Activated CD8-positive, alpha-beta memory T cell treated with anti-CD3 and anti-CD28 coated beads, Interleukin-2, amount 50 U/mL, for 48 hours (primary cell): ENCODE results near the gene MRTFB.

ENCODE experiments used
- DNase-seq: peaks from one replicate; pipeline ENCODE4 v3.0.0-alpha.2; 2020

MRTFB gene

DNA sequence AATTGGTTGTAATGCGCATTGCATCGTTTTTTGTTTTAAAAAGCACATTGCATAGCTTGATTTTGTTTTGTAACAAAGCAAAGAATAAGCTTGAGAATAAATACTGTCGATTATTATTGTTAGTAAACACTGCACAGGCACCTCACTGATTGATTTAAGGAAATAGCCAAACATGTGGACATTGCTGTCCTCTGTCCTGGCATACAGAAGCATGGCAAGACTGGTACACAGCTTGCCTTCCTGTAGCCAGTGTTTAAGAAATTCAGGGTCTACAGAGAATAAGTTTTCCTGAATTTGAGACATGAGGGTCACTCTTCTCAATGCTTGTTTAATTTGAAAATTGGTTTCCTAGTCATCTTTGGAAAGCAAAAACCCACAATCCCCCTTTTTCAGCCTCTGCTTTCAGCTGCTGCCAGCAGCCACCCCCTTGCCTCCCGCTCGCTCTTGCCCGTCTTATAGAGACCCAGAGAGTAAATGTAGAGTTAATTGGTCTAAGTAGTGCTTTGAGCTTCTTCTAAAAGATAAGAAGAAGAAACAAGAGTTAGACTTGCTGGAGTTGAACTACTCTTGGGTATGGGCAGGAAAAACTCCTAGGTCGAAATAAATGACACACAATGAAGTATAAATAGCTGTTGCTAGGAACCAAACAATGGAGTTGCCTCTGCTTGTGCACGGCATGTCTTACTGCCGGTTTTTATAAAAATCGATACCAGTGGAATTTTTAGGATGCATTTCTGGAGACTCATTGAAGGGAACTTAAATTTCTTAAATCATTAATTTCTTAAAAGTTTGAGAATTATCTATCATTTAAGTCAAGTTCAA is 116.6 kb downstream of the MRTFB start:
- no peak for DNase-seq

DNA sequence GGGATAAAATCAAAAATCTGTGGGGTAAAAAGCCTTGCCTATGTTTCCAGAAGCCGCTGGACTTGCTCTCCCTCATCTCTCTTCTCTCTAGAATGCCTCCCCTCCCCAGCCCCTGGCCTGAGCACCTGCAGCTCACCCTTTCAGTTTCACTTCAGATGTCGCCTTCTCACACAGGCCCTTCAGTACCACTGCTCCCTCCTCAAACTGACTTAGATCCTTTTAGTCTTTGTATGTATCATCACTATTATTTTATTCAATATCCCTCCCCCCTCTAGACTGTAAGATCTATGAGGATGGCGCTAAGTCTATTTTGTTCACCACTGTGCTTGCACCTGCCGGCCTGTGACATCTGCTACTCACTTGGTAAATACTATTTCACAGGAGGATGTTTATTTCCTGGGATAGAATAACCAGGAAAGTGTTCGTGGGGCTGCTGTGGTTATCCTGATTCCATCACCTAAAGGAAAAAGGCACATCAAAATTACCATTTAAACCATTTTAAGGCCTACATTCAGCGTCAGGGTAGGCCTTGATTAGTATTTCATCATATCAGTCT is 122.3 kb downstream of the MRTFB start:
- DNase-seq: no peak

DNA sequence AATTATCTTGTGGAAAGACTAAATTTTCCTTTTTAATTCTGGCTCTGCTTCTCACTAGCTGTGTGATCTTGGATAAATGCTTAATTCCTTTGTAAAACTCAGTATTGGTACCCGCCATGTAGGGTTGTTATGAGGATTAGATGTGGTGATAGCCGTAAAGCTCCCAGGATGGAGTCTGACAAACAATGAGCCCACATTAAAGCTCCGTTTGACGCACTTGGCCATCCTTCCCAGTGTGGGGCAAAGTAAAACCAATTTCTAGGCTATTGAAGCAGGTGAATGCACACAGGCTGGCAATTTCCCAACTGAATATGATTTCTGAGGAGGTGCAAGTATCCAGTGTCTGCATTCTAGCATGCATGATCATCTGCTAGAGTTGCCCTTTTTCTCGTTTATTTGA is 123.6 kb downstream of the MRTFB start:
- DNase-seq: no peak

DNA sequence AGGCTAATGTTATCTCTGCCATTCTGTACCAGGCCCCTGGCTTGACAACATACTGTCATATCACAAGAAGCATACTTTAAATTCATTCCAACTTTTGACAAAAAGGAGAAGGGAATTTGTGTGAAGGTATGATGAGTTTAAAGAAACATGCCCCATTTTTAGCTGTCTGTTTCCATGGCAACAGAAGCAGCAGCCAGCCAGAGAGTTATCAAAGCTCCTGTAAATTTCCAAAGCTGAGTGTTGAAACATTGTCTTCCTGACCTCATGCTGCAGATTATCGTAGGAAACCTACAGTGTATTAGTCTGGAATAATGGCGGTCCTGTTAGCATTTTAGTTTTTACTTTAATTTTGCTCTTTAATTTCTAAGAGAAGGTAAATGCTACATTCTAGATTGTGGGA is 124.9 kb downstream of the MRTFB start:
- DNase-seq: no peak

DNA sequence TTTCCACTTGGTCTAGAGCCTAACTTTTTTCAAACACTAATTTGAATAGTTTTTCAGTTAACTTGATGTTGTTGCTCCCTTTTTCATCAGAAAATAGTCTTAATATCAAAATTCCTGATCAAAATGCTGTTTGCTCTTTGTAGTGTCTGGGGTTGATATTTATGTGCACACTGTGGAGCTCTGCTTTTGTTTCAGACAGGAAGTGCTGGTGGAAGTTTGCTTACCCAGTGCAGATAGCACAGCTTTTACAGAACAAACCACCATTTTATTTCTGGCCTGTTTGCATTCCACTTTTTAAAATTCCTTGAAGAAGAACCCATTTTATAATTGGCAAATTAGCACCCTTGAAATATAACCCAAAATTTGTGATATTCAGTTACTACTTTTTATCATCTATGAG is 125.4 kb downstream of the MRTFB start:
- no peak for DNase-seq

DNA sequence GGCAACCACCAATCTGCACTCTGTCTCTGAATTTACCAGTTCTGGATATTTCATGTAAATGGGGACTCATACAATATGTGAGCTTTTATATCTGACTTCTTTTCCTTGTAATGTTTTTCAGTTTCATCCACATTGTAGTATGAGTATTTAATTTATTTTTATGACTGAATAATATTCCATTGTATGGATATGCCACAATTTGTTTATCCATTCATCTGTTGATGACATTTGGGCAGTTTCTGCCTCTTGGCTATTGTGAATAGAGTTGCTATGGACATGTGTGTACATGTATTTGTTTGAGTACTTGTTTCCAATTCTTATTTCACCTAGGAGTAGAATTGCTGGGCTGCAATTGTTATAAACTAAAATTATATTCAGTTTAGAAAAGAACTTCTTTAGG is 126.9 kb downstream of the MRTFB start:
- DNase-seq: no peak

DNA sequence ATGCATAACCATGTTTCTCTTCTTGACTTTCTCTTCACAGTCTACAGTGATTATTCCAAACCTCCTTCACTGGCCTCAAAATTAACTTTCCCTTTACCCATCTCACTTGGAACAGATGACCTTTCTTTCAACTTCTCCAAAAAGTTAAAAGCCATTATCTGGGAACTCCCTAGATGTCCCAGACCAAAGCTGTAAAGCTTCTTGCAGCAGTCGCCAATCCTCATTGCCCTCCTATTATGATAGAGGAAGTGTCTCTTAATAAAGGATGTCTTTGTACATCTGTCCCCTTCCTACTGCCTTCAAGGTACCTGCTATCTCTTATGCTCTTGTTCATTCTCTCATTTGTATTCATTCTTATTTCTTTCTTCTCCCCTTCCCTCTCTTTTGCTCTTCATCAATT is 127.5 kb downstream of the MRTFB start:
- no peak for DNase-seq

DNA sequence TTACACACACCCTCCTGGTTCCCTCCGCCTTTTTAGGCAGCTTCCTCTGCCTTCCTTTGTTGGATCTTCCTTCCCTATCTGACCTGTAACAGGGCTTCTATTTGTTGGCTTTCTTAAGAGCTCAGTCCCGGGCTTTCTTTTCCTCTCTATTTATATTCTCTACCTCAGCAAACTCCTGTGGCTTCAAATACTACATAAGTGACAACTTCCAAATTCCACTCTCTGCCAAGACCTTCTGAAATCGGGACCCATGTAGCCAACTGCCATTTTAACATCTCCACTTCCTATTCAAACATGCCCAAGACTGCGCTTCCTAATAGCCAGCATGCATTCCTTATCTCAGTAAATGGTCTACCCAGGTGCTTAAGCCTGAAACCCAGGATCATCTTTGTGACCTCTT is 128.1 kb downstream of the MRTFB start:
- no peak for DNase-seq

DNA sequence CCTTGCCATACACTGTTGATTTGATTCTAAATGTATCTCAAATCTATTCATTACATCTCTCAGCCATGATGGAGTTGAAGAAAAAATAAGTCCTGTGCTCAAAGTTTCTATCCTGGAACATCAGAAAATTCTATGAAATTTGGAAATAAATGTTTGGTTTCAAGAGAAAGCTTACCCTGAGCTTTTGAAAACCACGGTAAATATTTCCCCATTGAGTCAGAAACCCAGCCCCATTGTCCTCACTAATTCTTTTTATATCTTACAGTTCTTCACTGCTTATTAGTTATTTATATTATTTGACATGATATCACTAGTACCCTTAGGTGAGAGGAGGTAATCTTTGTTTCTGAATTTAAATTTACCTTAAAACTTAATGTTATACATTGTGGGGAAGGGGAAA is 128.5 kb downstream of the MRTFB start:
- no peak for DNase-seq

DNA sequence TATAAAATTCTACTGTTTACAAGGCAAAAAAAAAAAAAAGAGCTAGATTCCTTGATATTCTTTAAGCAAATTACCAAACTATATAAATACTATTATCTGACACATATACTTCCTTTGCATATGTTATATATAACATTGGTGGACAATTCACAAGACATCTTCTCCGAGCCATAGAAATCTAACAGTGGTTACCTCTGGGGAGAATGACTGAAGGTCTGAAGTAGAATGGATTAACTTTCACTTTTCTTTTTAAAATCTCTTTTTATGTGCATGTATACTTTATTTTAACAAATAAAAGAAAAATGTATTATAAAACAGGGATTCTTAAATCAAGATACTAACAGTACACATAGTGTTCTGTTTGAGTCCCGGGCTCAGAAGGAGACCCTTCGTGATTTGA is 131.0 kb downstream of the MRTFB start:
- DNase-seq: no peak

DNA sequence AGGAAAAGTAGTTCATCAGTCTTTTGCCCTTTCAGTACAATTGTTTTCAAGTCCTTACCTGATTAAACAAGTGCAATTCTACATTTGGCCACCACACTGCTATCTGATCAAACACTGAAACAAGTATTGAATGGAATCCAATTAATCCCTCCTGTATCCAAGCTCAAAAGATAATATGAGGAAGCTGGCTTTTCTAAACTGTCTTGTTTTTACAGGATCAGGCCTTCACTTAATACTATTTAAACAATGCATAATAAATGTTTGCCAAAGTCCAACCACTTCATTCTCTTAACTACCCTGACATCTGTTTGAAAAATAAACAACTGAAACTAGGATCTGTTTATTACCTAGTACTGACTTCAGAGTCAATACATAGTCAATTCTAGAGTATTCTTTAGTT is 131.6 kb downstream of the MRTFB start:
- no peak for DNase-seq

DNA sequence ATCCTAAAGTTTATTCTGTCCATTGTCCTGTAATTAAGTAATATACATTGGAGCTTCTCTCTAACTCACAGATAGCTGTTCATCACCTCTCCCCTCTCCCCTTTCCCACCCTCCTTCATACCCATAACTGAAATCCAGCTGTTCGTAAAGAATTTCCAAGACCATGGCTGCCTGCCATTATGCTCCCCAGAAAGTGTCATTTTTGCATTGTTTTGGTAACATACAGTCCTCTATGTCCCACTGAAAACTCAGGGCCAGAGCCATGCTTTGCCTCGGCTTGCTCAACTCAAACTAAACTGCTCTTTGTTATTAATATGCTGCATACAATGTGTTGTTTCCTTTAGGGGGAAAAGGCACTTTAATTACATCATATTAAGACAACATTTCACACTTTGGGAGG is 132.0 kb downstream of the MRTFB start:
- no peak for DNase-seq

DNA sequence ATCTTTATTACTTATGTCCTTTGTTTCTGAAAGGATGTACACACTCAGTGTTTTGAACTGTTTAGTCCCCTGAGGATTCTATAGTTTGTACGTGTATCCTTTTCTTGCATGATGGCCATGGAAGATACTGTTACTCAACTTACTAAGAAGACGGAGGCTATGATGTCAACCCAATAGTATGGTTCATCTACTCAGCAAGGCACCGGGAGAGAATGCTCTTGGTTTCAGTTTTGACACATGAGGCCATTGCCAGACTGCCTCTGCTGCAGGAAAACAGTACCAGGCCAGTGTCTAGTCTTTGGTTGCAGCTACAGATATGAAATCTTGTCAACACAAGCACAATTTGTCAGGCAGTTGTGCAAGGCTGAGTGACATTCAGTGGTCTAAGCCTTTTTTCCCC is 134.5 kb downstream of the MRTFB start:
- DNase-seq: no peak

DNA sequence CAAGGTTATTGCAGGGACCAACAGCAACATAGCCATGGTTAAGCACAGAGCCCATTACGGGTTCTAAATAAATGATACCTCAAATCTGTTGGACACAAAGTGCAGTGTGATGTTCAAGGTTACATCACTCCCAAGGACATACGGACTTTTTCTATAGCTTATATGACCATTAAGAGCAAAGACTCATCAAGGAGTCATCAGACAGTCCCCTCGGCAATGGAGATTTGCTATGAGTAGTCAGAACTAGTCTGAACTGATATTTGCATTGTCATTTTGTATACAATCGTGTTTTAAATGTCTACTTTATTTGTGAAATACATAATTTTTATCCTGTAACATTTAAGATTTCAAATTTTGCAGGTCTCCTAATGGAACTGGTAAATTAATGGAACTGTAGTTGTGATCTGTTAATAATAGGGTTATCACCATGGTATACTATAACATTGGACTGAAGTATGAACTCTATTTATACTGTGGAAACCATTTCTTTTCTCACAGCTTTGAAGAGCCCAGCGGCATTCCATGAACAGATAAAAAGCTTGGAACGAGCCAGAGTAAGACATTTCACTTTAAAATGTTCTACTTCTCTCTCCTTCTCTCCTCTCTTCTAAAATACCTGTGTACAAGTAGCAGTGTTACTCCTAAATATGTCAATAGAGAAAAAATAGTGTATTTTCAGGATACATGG is 140.9 kb downstream of the MRTFB start:
- DNase-seq: no peak

DNA sequence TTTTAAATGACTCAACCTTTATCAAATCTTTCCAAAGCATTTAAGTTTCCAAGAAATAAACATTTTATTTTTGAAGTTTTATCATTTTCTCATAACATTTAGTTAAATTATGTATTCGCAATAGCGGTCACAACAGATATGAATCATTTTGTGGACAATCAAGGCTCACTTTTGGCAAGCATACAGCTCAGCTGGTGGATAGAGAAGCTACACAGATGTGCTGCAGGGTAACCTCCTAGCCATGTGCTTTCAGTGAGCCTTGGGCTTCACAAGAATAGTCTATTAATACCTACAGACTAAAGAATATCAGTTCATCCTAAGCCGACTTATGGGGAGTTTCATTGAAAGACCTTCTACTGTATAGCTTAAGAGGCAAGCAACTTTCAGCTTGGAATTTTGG is 144.8 kb downstream of the MRTFB start:
- no peak for DNase-seq

DNA sequence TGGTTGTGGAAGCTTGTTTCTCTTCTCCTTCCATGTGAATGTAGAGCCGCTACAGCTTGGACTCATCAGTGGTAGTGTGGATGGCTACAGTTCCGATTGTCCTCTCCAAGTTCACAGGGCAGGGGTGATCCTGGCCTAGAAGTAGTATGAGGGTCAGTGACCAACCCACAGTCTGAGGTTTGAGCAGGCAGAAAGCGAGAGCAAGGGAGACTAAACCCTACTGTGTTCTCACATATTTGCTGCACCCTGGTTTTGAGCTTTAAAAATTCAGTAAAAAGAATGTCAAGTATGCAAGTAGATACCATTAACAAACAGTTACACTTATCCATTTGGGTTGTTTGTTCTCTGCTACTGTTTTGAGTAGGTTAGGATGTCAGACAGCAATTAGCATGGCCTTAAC is 148.9 kb downstream of the MRTFB start:
- no peak for DNase-seq

DNA sequence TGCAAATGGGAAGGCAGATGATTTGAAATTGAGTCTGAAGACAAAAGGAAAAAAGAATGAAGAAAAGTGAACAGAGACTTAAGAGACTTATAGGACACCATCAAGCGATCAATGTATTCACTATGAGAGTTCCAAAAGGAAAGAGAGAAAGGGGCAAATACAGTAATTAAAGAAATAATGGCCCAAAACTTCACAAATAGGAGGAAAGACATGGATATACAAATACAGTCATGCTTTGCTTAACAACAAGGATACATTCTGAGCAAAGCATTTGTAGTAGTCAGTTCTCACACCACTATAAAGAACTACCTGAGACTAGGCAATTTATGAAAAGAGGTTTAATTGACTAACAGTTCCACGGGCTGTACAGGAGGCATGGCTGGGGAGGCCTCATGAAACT is 152.5 kb downstream of the MRTFB start:
- DNase-seq: no peak

DNA sequence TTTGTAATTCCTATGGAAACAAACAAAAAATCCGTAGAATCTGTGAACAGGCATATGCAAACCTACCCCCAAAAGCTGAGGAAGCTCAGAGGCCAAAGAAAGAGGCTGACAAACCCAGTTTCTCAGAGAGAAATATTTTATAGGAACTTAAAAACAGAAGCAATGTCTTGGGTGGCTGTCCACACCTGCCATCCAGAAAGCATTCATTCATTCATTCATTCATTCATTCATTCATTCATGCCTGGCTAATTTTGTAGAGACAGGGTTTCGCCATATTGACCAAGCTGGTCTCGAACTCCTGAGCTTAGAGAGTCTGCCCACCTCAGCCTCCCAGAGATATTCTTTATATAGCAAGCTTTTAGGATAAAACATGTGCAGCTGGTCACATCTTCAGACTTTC is 154.3 kb downstream of the MRTFB start:
- no peak for DNase-seq

DNA sequence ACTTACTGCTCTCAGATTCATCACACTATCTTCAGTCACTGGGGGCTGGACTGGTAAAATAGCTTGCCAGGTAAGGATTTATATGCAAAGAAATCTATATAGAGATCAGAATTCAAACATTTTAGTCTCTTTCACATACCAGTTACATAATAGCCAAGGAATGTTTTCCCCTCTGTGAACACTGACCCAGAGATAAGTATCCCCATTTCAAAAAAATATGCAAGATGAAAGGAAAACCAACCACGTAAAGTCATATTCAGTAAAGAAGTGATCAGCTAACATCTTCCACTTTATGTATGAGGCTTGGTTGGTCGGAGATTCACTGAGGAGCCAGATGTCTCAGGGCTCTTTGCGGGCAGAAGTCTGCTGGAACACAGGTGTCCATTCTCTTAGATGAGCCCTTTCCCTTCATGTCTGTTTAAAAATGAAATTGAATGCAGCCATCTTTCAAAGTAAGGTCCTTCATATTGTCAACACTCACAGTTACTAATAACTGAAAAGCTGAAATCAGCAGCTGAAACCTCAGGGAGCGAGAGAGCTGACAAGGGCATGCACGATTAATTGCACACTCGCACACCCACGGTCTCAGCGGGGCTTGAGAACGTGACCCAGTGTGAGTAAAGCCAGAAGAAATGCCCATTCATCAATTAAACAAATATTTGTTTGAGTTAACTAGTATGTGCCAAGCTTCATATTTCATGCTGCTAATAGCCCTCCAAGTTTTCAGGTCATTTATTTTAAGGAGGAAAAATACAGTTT is 161.2 kb downstream of the MRTFB start:
- DNase-seq: no peak

DNA sequence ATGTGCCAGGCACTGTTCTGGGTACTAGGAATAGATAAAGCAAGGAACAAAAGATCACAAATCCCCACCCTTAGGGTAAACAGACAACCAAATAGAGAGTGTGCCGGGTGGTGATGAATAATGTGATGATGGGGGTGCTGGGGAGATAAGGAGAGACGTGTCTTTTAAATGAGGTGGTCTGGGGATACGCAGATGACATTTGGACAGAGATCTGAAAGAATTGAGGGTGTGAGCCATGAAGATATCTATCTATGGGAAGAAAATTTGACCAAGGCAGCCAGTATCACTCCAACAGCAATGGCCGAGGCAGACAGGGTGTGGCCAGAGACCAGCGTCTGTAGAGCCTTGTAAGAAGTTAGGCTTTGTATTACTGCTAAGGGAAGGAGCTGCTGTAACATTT is 165.3 kb downstream of the MRTFB start:
- DNase-seq: no peak

DNA sequence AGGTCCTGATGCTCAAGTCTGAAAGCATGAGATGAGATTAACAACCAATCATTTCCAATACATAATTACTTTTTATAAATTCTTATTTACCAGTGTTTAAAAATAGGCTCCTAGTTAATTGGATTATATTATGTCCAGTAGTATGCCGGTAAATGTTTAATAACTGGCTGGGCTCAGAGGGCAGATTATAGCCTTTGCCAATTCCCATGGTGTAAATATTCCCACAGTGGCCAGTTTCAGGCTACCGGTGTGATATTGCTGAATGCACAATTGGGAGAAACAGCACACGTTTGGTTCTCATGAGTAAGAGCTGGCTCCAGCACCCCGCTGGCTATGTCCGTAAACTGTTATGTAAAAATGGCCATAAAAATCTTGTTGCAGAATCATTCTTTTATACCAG is 167.6 kb downstream of the MRTFB start:
- no peak for DNase-seq

DNA sequence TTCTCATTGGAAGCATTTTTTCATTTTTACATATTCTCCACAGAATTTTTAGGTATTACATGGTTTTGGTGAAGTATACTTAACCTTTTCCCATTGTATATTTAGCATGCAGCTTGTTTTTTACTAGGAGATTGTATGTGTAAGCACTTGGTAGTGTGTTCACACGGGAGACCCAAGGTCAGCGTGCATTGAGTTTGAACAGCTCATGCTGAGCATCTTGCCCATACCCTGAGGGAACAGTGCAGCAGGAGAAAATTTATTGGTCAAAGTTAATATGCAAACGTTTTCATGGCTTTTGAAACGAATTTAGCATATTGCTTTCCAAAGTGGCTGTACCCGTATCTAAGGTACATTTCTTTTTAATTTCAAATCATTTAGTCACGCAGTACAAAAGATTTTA is 168.7 kb downstream of the MRTFB start:
- no peak for DNase-seq

DNA sequence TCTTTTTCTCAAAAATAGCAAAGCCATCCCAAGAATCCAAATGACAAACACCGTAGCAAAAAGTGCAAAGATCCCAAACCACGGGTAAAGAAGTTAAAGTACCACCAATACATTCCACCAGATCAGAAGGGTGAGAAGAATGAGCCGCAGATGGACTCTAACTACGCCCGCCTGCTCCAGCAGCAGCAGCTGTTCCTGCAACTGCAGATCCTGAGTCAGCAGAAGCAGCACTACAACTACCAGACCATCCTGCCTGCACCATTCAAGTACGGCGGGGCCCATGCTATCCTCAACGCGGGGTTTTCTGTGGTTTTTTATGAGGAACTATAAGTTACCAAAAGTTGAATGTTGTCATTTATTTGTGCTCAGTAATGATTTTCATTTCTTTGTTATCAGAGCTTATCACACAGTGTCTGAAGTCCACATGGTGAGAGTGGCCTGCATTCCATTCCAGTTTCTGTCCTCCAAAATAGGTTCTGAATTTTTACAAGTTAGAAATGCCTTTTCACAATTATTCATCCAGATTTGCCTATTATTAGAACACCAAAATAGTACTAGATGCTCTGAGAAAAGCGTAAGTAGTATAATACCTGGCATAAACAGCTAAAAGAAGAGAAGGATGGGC is 169.2 kb downstream of the MRTFB start:
- no peak for DNase-seq
